Omental fat pad (tissue), 4 donors: ENCODE data around the gene CUL1. TPM values are rescaled to one million over a fixed set of nuclear protein-coding genes. Genes with fewer than 3 reads are reported as not detected.

Experiments used
- ATAC-seq: fragments of 150-250 bp; one replicate; pipeline ENCODE4 v1.9.1; 2016; ENCODE audit warnings: mild to moderate bottlenecking, moderate library complexity; ENCODE audit not compliant: low FRiP score
- DNase-seq: peaks from one replicate; pipeline ENCODE4 v3.0.0-alpha.2; 2019; ENCODE audit warnings: low spot score
- total RNA-seq, 4 donors: library from RNA; depleted of rRNA; stranded (reverse); fragments of >200 nt; gene quantifications; one replicate each; pipeline ENCODE4 v1.1.0, GENCODE V29; 2016
- TF ChIP-seq, protein P1 (sequence below), 3 donors: fragments of 450-650 bp; IDR thresholded peaks; one replicate each; pipeline ENCODE4 v1.5.1; 2016 to 2017; ENCODE audit warnings: antibody characterized with exemption in 3 of 3, mild to moderate bottlenecking in 3 of 3, moderate library complexity in 2 of 3

CUL1 gene
- total RNA-seq, 4 donors from 2014 or later: 47.0 to 74.5 (median 55.7) TPM

DNA sequence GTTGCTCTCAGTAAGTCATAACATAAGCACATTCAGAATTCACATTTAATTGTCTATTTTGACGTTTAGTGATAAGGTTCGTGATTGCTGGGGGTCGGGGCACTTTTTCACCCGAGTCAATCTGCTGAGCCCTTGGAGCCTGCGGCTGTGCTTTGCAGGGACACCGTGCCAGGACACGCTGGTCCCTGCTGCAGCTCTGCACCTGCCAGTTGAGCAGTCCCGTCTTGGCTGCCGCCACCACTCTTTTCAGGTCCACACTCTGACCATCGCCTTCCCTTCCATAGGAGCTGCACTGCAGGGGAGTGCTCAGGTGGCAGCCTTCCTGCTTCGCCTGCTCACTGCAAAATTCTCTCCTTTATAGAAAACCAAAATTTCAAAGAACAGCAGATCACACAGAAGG lies 36.4 kb downstream of the CUL1 start:
- TF ChIP-seq, protein P1, sequence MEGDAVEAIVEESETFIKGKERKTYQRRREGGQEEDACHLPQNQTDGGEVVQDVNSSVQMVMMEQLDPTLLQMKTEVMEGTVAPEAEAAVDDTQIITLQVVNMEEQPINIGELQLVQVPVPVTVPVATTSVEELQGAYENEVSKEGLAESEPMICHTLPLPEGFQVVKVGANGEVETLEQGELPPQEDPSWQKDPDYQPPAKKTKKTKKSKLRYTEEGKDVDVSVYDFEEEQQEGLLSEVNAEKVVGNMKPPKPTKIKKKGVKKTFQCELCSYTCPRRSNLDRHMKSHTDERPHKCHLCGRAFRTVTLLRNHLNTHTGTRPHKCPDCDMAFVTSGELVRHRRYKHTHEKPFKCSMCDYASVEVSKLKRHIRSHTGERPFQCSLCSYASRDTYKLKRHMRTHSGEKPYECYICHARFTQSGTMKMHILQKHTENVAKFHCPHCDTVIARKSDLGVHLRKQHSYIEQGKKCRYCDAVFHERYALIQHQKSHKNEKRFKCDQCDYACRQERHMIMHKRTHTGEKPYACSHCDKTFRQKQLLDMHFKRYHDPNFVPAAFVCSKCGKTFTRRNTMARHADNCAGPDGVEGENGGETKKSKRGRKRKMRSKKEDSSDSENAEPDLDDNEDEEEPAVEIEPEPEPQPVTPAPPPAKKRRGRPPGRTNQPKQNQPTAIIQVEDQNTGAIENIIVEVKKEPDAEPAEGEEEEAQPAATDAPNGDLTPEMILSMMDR (IDR thresholded peaks at IDR 0.05): no peak
- ATAC-seq (no peak), DNase-seq (no peak)

DNA sequence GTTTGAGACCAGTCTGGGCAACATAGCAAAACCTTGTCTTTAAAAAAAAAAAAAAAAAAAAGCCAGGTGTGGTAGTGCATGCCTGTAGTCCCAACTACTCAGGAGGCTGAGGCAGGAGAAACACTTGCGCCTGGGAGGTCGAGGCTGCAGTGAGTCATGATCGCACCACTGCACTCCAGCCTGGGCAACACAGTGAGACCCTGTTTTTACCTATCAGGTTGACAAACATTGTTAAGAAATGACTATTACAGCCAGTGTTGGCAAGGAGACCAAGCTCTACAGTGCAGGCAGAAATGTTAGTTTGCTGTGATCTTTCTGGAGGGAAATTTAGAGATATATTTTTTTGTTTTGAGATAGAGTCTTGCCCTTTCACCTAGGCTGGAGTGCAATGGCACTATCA lies 37.3 kb downstream of the CUL1 start:
- DNase-seq: no peak
- no peak for ATAC-seq
- TF ChIP-seq, protein P1 (IDR thresholded peaks at IDR 0.05): no peak

DNA sequence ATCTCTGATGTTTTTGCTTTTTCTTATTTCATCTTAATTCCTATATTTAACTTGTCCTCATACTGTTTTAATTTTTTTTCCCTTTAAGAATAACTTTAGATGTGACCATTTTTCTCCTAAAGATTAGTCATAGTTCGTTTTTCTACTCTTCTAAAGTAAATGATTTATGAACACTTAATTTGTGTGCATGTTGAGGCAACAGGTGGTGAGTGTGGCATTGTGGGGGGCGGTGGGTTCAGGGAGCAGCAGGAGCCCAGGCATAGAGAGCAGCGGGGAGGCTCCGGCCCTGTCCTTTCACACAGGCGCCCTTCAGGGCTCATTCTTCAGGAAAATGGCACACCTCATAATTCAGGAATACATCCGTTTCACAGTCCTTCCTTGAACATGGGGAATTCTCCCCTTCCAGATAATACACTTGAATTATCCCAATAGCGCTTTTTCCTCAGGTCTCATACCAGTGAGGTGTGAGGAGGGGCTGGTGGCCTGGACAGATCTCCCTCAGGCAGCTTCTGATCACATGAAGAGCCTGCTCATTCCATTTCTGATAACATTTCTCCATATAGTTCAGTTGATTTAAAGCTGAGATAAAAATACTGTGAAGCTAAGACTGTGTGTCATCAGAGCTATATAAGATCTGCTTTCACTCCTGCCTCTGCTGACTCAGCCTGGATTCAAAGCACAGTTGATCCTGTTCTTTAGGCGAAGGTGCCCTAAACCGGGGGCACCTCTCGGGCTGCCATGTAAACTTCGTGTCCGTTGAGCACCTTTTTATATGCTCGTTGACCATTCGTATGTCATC lies 40.2 kb downstream of the CUL1 start:
- no peak for ATAC-seq
- DNase-seq: no peak
- TF ChIP-seq, protein P1 (IDR thresholded peaks at IDR 0.05): no peak

DNA sequence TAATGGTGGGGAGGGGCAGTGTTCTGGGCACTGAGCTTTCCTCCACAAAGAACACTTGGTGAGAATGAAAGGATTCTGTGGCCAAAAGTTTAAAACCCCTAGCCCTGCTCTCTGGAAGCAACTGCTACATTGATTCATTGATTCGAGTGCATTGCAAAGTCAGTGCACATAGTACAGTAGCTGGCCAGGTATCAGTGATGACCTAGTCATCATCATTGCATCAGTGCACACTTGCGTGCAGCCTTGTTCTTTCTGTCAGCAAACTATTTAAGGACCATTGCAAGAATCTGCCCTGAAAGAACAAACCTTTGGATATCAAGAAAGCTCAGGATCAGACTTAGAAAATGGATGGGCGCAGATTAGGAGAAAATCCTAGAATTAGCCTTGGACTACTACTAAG lies 47.4 kb downstream of the CUL1 start:
- DNase-seq (no peak), ATAC-seq (no peak)
- TF ChIP-seq, protein P1 (IDR thresholded peaks at IDR 0.05): no peak

DNA sequence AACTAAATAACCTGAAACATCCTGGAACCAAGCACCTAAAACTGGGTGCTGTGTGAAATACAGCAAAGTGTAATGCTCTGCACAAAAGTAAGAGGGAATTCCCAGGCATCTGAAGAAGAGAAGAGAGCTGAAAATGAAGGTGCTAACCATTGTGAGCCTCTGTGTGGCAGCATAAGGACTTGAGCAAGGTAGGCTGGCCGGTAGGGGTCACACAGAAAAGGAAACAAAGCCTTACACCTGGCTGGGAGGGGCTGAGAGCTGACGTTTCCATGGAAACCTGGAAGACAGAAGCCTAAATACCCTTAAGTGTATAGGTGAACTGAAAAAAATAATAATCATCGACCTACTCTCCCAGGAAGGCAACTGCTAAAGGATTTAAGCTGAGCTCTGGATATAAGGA lies 48.6 kb downstream of the CUL1 start:
- no peak for ATAC-seq
- DNase-seq: no peak
- TF ChIP-seq, protein P1 (IDR thresholded peaks at IDR 0.05): no peak

DNA sequence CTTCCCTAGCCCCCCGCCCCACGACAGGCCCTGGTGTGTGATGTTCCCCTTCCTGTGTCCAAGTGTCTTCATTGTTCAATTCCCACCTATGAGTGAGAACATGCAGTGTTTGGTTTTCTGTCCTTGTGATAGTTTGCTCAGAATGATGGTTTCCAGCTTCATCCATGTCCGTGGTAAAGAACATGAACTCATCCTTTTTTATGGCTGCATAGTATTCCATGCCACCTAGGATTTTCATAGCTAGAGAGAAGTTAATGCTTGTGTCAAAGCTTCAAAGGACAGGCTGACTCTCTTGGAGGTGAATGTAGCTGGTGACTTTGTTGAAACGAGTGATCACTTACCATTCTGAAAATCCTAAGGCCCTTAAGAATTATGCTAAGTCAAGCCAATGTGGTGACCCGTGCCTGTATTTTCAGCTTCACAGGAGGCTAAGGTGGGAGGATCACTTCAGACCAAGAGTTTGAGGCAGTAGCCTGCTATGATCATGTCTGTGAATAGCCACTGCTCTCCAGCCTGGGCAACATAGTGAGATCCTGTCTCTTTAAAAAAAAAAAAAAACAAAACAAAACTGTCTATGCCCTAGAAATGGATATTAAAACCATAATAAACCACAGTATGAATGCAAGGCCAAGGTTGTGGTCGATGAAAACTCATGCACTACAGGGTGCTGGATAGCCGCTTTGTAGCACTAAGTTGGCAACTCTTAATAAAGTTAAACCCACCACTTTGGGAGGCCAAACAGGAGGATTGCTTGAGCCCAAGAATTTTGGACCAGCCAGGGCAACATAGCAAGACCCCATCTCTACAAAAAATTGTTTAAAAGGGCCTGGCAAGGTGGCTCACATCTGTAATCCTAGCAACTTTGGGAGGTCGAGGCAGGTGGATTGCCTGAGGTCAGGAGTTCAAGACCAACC lies 52.0 kb downstream of the CUL1 start:
- DNase-seq (no peak), ATAC-seq (no peak)
- TF ChIP-seq, protein P1 (IDR thresholded peaks at IDR 0.05): no peak
